Stimulated activated naive CD4-positive, alpha-beta T cell treated with Interleukin-2 at 50 U/mL for 16 hours (primary cell): ENCODE measurements around the gene FXYD3.
"Not testable (repeated sequence)": the region's sequence is repeated elsewhere in the genome, so short reads cannot be mapped to it uniquely, and the experiment has no call there.

ENCODE experiments used
- DNase-seq: peaks from one replicate; lab custom pipeline; 2025; lab: John Stamatoyannopoulos, UW

Gene FXYD3

DNA sequence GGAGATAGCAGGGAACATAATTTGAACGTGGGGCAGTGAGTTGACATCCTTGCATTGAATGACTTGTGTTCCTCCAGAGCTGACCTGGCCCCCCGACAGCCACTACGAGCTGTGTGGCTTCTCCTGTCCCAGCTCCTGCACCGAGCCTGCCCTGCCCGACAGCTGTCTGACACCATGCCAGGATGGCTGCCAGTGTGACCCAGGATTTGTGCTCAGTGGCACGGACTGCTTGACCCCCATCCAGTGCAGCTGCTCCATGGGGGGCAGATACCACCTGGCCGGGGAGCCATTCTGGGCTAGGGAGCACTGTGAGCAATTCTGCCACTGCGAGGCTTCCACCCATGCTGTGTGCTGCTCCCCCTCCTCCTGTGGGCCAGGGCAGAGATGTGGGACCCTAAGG, 29.2 kb upstream of the FXYD3 start:
- no peak for DNase-seq

DNA sequence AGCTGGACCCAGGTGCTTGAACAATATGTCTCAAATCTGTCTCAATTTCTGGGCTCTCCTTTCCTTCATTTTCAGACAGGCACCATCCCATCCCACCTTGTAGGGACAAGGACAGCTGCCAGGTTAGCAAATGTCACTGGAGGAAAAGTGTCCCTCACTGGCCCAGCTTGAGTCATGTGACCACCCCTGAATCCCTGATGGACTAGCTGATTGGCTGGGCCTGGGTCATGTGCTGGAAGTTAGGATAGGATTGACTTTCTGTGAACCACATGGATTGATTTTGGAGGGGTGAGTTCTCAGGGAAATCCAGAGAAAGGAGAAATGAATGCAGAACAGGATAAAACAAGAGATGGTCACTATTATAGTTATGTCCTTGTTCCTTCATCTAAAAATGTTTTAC, 28.2 kb upstream of the FXYD3 start:
- DNase-seq, result no peak

DNA sequence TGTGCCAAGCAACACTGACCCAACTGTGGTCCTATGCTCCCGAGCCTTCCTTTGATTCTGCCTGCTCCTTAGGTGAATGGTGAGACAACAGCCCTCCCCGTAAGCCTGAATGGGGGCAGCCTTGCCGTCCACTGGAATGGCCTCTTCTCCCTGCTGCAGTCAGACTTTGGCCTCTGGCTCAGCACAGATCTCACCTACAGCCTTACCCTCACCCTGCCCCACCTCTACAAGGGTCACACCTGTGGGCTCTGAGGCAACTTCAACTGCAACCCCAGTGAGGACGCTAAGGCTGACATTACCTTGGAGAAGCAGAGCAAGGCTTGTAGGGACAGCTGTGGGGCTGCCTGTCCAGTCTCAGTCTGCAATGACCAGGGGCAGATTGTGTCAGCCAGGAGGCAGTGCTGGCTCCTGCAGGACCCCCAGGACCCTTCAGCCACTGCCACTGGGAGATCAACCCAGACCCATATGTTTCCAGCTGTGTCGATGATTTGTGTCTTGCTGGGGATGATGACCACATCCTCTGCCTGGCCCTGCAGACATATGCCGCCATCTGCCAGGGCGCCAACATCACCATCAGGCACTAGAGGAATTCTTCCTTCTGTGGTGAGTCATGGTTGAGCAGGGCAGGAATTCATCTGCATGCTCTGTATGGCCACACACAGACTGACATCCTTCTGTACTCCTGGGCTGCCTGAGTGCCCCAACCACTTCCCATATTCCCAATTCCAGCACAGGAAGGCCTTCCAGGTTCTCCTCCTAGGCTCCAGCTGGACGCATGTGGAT, 27.3 kb upstream of the FXYD3 start:
- DNase-seq, result no peak

DNA sequence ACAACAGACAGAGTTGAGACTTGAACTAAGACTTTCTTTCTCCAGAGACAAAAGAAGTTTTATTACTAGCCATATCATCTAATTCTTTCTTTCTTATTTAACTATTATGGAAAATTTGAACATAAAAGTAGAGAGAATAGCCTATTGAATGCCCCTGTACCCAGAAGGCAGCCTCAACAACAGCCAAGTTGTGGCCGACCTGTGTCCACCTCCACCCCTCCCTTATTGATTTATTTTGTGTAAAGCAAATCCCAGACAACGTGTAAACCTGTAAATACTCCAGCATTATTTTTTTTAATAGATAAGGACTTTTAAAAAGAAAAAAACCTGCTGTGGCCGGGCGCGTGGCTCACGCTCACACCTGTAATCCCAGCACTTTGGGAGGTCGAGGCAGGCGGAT, 26.1 kb upstream of the FXYD3 start:
- no peak for DNase-seq

DNA sequence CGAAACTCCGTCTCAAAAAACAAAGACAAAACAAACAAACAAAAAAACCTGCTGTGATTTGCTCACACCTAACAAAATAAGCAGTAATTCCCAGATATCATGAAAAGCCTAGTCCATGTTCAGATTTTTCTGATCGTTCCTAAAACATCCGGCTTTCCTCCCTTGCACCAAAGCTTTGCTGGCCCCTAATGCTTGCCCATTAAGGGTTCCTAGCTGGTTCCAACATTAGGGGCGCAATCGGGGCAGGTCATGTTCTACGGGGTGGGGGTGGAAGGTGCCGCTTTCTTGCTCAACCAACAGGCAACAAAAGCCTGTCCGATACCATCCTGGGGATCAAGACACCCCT, 25.5 kb upstream of the FXYD3 start:
- DNase-seq, result no peak

DNA sequence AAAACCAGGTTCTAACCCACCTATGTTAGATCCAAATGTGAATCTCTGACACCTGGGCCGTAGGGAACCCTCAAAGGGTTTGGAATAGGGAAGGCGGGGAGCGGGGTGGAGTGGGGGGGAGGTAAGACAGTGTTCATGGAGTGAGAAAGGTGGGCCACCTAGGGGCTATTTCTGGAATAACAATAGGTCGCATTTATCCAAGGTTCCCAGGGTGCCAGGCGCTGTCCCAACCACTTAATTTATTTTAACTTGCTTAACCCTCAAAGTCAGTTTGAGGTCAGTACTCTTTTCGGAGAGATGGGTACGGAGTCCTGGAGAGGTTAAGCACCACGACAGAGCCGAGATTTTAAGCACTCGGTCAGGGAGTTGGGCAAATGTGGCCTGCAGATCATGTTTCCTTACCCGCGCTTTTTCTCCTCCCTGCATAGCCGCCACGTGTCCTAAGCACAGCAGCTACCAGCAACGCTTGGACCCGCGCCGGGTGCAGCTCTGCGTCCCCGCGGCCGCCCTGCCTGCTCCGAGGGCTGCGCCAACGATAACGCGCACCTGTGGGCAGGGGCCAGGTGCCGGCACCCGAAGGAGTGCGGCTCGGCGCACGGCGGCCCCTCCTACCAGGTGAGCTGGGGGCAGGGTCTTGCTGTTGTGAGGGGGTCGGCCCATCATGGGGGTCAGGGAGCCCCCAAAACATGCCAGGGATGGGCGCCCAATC, 25.0 kb upstream of the FXYD3 start:
- peak; percentile 12 for DNase-seq

DNA sequence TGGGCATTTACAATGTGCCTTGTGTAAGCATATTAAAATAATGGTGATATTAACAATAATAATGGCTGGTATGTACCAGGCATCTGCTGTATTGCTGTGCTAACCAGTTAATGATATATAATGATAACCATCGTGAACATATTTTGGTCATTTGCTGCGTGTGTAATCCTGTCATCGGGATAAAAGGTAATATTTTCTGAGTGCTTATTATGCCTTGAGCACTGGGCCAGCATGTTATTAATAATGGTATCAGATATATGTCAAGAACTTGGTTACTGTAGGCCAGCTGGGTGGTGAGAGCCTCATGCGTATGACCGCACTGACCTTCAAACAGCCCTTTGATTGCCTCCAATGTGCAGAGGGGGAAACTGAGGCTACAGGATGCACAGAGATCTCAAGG, 22.2 kb upstream of the FXYD3 start:
- no peak for DNase-seq

DNA sequence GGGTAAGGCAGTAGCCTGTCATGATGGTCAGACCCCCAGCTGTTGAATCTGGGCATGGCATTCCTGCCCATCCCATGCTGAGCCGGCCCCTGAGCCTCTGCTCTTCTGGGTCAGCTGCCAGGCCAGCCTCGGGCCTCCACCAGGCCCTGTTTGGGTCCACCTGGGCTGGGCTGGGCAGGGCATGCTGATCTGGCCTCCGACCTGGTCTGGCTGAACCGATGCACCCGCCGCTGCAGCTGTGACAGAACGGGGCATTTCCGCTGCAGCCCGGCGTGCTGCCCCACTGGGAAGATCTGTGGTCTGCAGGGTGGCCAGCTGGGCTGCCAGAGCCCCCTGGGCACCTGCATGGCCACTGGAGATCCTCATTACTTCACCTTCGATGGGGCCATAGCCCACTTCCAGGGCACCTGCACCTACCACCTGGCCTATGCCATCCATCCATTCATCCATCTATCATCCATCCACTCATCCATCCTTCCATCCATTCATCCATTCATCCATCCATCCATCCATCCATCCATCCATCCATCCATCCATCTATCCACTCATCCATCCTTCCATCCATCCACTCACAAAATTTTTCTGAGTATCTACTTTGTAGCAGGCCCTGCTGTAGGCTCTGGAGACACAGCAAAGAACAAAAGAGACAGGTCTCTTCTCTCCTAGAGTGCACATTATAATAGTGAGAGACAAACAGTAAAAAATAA, 21.5 kb upstream of the FXYD3 start:
- DNase-seq, result no peak

DNA sequence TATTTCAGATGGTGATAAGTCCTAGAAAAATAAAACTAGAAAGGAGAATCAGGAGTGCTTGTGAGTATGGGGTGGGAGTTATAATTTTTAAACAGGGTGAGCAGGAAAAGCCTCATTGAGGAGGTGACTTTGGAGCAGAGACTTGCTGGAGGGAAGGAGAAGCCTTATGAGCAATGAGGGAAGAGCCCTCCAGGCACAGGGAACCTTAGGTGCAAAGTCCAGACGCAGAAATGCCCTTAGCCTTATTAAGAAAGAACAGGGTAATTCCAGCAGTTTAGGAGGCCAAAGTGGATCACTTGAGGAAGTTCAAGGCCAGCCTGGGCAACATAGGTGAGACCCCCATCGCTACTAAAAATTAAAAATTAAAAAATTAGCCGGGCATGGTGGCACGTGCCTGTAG, 21.0 kb upstream of the FXYD3 start:
- DNase-seq, result no peak

DNA sequence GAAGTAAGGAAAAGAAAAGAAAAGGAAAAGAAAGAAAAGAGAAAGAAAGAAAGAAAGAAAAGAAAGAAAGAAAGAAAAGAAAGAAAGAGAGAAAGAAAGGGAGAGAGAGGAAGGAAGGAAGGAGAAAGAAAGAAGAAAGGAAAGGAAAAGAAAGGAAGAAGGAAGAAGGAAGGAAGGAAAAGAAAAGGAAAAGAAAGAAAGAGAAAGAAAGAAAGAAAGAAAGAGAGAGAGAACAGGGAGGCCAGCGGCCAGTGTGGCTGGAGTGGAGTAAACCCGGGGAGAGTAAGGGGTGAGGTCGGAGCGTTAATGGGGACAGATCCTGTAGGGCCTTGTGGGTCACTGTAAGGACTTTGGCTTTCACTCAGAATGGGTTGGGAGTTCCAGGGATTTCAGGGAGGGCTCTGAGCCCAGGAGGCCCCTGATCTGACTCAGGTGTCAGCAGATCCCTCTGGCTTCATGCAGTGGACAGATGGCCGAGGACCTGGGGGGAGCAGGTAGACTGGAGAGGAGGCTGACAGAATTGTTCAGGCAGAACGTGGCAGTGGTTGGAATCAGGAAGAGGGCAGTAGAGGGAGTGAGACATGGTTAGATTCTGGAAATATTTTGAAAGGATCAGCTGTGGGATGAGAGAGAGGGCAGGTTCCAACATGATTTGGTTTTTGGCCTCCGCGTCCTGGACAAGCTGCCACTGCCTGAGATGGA, 19.8 kb upstream of the FXYD3 start:
- DNase-seq, result no peak

DNA sequence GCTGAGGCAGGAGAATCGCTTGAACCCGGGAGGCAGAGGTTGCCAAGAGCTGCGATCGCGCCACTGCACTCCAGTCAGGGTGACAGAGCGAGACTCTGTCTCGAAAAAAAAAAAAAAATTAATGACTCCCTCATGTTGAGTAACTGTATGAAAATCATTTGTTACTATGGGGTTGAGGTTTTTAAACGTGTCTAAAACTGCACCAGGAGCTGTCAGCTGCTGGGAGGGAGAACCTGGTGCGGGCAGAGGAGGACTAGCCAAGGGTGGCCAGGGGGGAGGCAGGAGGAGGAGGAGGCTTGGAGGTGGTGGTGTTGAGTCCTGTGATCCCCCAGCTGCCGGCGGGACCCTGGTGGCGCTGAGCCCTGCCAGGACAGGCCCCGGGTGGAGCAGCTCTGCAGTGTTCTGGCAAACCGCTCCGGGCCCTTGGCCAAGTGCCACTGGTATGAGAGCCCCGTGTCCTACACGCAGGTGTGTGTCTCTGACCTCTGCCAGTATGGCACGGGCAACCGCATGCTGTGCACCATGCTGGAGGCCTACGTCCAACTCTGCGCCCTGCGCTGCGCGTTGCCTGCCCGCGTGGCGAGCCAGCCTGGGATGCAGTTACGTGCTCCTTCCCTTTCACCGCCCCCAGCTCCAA, 17.1 kb upstream of the FXYD3 start:
- DNase-seq, result no peak

DNA sequence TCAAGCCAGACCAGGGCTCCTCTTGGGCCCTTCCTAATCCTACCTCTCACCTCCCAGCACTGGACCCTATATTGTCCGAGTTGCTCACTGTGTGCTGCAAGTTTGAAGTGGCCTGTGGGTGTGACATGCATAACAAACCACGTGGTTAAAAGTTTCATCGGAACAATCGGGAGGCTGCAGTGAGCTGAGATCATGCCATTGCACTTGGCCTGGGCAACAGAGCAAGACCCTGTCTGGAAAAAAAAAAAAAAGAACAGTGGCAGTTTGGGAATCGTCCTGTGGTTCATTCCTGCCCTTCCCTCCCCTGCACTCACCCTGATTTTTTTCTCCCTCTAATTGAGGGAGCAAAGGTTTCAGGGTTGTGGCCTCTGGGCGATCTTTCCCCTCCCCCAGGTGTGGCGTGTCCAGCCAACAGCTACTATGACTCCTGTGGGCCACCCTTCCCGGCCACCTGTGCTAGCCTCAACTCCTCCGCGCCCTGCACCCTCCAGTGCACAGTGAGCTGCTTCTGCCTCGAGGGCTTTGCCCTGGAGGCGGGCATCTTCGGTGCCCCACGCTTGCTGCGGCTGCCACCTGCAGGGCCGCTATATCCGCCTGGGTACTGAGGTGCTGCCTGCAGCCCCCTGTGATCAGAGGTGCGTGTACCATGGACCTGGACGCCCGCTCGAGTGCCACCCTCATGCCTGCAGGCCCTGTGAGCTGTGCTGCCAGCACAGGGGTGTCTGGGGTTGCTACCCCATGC, 16.3 kb upstream of the FXYD3 start:
- no peak for DNase-seq

DNA sequence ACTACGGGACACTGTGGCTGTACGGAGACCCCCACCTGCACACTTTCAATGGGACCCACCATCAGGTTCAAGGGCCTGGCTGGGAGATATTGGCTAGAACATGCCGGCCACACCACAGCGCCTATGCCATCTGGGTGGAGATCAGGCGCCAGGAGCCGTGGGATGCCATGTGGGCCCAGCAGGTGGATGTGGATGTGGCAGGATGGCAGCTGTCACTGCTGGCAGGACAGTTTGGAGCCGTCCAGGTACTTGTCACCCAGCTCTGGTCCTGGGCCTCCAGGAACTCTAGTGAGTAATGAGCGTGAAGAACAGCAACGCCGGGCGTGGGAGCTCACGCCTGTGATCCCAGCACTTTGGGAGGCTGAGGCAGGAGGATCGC, 15.7 kb upstream of the FXYD3 start:
- DNase-seq, result no peak

DNA sequence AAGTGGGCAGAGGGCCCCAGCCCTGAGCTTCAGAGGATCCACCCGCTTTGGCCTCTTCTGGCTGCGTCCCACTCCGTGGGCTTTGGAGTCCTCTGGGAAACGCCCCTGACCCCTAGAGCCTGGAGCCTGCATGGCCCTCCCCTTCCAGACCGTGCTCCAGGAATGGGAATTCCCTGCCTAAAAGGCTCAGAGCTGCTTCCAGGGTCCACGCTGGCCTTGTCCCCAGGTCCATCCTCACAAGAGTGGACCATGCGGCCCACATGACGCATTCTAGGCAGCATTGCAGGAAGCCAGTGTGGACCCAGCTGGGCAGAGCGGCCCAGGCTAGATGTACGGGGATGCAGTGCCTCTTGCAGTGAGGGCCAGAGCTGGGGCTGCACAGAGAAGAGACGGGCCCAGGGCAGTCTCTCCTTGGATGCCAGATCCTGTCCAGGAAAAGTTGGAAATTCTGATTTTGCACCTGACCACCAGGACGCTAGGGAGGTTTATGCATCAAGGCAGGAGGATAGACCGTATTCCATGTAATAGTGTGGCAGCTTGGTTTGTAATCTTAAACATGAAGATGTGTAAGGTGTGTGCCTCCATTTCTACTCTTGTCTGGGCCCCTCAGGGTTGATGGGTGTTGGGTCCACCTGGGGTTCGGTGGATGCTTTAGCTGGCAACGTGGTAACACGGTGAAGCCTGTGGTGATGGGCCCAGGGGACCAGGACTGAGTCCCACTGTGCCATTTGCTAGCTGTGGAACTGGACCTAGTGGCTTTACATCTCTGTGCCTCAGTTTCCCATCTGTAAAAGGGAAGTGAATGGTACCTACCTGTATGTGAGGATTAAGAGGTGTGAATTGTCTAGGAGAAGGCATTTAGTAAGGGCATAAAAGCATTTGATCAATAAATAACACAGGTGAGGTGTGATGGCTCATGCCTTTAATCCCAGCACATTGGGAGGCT, 14.8 kb upstream of the FXYD3 start:
- DNase-seq, result no peak

DNA sequence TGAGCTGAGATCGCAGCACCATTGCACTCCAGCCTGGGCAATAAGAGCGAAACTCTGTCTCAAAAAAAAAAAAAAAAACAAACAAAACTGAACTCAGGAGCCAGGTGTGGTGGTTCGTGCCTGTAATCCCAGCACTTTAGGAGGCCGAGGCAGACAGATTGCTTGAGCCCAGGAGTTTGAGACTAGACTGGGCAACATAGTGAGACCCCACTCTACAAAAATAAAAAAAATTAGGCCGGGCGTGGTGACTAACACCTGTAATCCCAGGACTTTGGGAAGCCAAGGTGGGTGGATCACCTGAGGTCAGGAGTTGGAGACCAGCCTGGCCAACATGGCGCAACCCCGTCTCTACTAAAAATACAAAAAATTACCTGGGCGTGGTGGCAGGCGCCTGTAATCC, 13.7 kb upstream of the FXYD3 start:
- not testable (repeated sequence) for DNase-seq

DNA sequence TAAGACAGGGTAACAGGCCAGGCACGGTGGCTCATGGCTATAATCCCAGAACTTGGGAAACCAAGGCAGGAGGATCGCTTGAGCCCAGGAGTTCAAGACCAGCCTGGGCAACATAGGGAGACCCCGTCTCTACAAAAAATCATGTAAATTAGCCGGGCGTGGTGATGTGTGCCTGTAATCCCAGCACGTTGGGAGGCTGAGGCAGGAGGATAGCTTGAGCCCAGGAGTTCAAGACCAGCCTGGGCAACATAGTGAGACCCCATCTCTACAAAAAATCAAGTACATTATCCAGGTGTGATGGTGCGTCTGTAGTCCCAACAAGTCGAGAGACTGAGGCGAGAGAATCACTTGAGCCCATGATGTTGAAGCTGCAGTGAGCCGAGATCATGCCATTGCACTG, 12.0 kb upstream of the FXYD3 start:
- not testable (repeated sequence) for DNase-seq

DNA sequence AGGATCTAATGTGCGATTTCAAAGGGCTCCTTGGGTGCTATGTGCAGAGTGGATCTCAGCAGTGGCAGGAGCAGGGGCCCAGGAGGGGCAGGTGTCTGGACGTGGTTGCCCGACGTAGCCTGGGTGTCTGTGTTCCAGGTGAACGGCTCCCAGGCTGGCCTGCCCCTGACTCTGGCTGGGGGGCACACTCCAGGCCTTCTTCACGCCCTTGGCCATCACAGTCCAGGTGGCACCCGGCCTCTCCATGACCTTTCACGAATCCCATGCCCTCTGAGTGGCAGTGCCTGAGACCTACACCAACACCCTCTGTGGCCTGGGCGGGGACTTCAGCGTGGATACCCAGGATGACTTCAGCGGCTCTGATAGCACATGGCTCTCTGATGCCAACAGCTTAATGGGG, 11.3 kb upstream of the FXYD3 start:
- DNase-seq, result no peak

DNA sequence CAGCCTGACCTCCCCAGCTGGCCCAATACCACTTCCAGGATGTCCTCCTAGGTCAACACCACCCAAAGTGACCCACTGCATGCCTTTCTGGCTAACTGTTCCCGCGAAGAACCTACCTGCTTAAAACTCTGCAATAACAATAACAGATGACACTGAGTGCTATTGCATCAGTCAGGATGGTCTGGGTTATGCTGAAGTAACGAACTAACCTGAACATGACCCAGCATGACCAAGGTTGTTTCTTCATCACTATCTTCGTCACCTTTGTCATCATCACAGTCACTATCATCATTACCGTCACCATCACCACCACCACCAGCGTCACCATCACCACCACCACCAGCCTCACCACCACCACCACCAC, 10.6 kb upstream of the FXYD3 start:
- no peak for DNase-seq

DNA sequence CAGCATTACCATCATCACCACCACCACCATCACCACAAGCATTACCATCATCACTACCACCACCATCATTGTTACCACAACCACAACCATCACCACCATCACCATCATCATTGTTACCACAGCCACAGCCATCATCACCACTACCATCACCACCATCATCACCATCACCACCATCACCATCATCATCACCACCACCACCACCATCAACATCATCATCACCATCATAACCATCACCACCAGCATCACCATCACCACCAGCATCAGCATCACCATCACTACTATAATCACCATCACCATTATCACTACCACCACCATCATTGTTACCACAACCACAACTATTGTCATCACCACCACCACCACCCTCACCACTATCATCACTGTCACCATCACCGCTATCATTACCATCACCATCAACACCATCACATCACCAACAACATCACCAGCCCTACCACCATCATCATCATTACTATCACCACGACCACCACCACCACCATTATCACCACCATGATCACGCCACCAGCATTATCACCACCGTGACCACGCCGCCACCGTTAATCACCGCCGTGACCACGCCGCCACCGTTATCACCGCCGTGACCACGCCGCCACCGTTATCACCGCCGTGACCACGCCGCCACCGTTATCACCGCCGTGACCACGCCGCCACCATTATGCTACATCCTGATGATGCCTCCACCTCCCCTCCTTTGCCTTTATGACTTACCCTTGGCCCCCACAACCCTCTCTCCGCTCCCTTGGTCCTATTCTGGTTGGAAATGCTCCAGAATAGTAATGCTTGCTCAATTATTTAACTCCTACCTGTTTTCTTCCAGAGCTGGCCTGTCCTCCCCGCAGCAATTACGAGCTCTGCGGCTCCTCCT, 10.0 kb upstream of the FXYD3 start:
- DNase-seq, result no peak

DNA sequence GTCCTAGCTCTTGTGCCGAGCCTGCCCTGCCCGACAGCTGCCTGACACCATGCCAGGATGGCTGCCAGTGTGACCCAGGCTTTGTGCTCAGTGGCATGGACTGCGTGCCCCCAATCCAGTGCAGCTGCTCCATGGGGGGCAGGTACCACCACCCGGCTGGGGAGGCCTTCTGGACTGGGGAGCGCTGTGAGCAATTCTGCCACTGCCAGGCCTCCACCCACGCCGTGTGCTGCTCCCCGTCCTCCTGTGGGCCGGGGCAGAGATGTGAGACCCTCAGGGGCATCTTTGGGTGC, 9.4 kb upstream of the FXYD3 start:
- DNase-seq, result no peak
